NCI-H510A treated with DMSO at 0.1 percent for 48 hours (cell line): ENCODE data around the gene BRSK2.

Experiments used
- DNase-seq: peaks from one replicate; lab custom pipeline; 2025; lab: John Stamatoyannopoulos, UW

The BRSK2 gene

DNA sequence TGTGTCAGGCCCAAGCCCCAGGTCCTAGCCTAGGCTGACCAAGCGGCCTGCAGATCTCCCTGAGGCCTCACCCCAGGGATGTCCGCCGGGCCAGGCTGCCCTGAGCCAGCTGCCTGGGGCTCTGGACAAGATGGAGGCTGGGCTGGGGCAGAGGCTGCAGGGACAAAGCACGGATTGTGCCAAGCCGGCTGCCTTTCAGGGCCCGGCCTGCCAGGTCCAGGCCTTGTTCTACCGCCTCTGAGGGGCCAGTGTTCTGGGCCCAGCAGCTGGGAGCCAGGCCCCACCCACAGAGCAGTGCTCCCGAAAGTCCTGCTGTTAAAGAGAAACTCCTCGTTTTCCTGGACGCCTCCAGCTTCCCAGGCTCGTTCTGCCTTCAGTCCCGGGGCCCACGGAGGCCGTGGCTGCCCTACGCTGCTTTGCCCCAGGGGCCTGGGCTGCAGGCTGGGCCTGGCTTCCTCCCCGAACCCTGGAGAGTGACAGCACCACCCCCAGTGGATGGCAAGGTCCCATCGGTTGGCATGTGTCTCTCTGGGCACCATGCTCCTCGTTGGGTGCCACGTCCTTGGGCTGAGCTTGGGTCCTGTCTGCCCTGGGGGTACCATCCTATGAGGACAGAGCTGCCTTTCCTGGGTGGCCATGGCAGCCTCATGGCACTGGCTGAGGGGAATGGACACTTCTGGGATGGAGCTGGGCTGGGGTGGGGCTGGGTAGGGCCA lies 7.6 kb downstream of the BRSK2 start:
- no peak for DNase-seq

DNA sequence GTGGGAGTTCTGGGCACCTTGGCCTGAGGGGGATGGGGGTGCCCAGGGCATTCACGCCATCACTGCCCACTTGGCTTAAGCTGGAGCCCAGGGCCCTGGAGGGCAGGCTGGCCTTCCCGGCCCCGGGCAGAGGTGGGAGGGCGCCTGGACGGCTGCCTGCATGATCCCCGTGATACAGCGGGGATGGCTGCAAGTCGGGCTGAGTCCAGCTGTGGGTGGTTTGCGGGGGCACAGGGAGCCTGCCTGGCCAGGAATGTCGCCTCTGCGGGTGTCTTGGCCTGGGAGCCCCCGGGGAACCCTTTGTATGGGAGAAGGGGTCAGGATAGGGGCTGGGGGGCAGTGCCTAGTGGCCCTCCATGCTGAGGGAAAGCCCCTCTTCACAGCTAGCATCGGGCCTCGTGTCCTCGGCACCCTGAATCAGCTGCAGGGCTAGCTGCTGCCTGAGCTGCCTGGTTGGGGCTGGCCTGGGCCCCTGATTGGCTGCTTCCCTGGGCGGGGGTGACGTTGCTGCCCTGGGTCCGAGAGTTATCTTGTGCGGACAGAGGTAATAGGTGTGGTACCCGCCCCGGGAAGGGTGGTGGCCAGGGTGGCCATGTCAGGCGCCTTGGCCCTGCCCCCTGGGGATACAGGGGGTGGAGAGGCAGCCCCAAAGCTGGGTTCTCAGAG lies 8.3 kb downstream of the BRSK2 start:
- no peak for DNase-seq

DNA sequence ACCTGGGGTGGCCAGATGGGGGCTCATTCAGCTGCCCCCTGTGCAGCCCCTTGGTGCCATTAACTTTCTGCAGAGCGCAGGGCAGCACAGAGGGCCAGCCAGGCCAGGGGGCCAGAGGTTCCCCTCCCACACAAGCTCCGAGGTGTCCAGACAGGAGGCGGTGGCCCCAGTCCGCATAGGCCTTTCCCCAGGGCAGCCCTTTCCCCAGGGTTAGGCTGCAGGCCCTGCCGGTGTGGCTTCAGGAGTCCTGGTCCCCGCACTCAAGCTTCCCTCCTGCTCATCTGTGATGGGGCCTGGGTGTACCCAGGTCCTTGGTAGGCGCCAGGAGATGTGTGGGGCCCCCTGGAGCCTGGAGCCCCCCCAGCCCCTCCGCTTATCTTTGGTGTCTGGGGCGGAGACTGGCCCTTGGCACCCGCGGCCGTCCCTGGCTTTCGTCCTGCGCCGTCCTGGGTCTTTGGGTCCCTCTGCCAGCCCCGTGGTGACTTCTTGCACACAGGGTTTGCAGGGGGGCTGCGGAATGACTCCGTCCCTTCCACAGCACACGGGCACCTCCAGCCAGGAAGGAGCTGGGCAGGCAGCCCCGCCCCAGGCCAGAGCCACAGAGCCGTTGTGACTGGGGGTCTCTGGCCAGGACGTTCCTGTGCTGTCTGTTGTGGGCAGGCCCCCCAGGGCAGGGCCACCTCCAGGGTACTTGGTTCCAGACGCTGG lies 8.9 kb downstream of the BRSK2 start:
- DNase-seq: no peak

DNA sequence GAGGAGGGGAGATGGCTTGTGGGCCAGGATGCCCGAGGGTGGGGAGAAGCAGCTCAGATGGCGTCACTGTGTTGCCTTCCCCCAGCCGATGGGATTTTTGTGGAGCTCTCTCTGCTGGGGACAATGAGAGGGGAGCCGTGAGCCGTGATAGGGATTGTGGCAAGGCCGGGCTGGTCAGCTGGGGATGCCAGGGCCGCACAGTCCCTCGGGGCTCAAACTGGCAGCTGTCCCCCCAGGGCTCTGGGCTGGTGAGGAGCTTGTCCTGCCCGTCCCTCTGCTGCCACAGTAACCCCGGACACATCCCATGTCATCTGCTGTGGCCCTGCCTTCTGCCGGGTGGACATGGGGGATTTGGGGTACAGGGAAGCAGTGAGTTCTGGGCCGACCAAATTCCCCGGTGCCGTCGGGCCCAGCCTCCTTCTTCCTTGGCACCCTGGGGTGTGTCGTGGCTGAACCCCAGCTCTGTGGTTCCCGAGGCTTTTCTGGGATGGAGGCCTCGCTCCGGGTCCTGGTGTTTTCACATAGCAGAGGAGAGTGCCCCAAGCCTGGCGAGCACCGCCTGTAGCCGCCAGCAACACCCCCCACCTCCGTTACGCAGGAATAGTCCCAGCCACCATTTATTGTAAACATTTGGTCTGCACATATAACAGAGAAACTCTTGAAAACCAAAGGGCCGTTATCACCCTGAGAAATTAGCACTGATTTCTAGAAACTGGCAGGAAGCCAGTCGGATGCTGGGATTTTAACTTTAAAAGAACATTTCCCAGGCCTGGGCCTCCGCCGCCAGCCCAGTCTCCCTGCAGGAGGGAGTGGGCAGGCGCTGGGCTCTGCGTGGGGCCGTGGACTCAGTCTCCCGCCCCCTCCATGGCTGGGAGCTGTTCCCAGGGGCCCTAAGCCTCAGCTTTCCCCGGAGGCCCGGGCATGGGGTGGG lies 9.9 kb downstream of the BRSK2 start:
- DNase-seq: no peak

DNA sequence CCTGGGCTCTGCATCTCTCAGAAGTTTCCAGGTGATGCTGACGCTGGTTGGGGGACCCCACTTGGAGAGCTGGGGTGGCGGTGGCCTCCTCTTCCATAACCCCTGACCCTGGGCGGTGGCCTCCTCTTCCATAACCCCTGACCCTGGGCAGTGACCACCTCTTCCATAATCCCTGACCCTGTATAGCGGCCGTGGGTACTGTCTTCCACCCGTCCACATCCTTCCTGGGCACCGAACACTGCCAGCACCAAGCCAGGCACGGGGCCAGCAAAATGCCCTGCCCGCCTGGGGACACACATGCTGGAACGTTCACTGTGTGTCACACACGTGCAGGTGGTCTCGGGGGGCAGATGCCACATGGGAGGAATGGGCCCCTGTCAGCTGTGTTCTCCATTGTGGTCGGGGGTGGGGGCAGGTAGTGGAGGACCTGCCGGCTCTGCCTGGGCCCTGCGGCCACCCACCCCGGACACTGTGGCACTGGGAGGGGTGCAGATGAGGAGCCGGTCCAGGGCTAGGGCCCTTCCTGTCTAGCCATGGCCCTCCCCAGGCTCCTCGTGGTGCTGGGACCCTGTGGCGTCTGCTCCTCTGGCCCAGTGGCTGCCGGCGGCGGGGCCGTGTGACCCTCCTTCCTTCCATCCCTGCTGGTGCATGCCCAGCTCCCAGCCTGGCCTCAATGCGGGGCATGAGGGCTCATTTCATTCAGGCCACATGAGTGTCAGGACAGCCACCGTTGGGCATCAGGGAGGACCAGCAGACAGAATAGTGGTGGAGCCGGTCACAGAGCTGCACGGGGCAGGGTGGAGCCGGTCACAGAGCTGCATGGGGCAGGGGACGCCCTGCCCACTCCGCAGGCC lies 10.8 kb downstream of the BRSK2 start:
- DNase-seq: no peak

DNA sequence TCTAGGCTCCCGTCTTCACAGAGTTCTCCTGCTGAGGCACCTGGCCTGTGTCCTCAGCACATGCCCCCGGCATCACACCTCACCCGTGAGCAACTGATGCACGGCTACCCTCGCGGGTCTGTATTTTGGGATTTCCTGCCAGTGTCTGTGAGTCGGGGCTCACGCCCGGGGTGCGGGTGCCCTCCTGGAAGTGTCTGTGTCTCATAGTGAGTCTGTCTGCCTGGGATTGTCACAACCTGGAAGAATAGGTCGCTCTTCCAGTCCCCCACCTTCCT lies 11.4 kb downstream of the BRSK2 start:
- no peak for DNase-seq

DNA sequence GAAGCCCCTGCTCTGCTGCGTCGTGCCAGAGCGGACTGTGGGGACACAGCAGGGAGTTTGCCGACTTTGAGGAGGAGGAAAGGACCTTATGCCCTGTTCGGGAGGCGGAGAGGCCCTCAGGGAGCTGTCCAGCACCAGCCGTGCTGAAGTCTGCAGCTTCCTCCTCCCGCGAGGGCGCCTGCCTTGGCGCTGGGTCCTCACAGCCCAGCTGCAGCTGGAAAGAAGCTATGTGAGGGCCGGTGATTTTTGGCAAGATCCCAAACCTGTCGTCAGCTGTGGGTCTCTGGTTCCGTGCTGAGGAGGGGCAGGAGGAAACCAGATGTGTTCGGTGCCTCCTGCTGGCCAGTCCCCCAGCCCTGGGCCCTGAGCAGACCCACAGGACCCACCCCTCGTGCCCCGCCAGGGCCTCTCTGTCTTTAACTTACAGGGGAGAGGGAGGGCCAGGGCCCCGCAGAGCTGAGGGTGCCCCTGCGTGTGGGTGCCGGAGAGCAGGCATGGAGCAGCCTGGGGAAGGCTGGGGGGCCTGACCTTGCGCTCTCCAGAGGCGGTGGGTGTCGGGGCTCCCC lies 12.0 kb downstream of the BRSK2 start:
- no peak for DNase-seq

DNA sequence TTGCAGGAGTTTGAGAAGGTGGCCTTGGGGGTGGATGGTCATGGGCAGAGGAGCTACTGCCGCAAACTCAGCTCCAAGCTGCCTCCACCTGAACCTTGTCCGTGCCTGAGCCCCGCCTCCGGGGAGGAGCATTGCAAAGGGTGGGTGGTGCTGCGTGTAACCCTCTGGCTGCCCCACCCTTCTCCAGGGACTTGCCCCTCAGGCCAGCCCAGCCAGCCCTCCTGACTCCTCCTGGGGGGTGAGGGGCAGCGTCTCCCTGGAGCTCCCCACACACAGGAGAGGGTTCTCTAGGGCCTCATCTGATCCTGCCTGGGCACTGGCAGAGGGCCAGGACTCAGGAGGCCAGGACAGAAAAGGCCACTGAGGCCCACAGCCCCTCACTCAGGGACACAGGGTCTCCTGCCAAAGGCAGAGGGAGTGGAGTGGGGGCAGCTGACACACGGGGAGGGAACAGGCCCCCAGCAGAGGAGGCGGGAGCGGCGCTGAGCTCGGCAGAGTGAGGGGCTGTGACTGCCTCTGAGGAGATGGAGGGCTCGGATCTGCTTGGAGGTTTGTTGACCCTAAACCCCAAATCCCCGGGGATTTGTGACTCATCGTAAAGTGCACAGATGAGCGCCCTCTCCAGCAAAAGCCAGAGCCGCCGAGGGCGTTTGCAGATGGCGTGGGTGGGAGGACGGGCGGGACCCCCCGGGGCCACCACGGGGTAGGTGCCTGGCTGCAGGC lies 12.8 kb downstream of the BRSK2 start:
- DNase-seq: no peak

DNA sequence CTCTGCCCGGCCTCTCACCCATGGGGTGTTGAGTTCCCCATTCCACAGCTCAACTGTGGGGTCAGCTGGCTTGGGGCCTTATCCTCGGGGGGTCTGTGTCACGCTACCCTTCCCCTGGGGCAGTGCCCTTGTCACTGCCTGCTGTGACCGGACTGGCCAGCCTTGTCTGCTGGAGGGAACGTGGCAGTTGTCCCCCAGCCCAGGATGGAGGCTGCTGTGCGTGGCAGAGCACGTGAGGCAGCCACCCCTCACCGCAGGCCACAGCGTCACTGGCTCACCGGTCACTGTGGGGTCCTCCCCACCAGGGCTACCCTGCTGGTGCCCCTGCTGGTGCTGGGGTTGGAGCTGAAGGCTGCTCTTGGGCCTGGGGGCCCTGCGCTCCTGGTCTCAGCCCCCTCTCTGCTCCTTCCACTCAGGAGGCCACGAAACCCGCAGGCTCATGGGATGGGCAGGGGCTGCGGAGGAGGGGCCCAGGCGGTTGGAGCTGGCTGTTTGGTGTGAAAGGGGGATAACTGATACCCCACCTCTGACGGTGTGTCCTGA lies 13.4 kb downstream of the BRSK2 start:
- no peak for DNase-seq

DNA sequence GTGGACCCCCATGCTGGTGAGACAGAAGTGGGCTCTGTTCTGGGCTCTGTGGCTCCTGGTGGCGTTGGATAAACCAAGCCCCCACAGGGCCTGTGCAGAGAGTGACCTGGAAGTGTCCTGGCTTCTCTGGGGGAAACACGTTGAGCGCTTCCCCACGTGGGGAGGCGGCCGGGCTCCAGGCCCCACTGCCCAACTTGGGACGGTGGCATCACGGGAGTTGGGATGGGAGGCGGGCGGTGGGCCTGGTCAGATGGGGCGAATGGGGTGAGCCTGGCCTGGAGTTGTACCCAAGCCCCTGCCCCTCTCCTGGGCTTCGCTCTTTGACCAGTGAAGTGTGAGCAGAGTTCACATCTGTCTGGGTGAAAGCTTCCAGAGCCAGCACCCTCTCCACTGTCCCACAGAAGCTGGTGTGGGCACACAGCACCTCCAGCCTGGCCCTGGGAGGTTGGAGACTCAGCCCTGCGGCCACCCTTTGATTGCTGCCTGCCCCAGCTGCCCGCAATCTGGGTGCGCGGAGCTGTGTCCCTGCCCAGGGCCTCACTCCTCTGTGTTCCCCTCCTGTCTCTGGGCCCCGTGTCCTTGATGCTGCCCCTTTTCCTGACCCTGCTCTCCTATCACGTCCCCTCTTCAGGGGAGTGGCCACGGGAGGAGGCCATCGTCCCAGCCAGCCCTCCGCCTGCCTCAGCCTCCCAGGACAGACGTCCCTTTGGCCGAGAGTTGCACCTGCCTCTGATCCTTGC lies 14.2 kb downstream of the BRSK2 start:
- no peak for DNase-seq

DNA sequence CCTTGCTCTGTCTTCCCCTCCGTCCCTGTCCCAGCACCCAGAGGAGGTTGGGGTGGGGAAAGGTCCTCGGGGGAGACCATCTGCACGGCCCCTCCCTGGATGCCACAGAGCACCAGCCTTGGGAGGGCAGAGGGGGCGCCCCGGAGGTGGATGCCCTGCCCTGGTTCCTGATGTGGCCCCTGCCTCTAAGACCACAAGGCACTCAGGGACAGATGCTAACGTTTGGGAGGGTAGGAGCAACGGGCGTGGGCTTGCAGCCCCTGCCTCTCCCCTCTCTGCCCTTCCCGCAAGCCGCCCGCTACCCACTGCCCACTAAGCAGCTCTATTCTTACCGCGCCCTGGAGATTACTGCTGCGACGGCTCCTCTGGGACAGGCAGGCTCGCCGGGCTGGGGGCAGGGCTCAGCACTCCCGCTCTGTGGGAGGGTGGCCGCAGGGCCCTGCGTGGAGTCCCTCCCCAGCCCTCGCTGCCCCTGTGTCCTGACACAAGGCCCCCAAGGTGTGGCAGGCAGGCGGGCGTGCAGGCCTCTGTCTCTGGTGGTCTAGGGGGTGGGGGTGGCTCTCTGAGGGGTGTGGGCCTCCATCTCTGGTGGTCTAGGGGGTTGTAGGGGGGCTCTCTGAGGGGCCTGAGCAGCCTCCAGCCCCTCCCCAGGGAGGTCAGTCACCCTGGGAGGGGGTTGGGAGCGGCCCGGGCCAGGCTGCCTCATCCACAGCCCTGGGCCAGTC lies 14.9 kb downstream of the BRSK2 start:
- no peak for DNase-seq

DNA sequence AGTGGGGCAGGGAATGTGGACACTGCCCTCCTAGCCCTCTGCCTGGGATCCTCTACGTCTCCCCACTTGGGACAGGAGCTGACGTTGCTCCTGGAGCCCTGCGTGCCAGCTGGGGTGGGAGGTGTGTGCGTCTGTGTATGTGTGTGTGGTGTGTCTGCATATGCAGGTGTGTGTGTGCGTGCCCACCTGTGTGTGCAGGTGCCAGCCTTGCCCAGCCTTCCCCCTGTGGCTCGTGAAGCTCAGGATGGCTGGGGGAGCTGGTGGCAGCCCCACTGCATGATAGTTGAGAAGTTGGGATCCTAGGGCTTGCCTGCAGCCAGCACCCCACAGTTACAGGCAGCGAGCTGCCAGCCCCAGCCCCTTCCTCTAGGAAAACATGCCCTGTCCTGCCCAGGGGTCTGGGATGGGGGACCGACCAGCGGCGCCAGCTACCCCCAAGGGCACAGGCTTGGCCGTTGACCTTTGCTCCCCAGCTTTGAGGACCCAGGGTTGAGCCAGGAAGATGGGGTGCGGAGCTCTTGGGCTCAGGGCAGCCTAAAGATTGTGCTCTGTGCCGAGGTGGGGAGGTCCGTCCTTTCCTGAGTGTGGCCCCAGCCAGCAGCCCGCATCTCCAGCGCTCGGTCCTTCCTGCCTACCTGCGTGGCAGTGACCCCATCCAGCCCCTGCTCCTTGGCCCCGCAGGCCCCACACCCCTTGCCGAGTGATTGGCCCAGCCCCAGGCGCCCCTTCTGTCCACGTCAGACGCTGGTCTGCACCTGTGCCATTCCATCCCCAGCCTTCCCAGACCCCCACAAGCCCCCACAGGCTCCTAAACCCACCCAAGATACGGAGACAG lies 15.7 kb downstream of the BRSK2 start:
- no peak for DNase-seq

DNA sequence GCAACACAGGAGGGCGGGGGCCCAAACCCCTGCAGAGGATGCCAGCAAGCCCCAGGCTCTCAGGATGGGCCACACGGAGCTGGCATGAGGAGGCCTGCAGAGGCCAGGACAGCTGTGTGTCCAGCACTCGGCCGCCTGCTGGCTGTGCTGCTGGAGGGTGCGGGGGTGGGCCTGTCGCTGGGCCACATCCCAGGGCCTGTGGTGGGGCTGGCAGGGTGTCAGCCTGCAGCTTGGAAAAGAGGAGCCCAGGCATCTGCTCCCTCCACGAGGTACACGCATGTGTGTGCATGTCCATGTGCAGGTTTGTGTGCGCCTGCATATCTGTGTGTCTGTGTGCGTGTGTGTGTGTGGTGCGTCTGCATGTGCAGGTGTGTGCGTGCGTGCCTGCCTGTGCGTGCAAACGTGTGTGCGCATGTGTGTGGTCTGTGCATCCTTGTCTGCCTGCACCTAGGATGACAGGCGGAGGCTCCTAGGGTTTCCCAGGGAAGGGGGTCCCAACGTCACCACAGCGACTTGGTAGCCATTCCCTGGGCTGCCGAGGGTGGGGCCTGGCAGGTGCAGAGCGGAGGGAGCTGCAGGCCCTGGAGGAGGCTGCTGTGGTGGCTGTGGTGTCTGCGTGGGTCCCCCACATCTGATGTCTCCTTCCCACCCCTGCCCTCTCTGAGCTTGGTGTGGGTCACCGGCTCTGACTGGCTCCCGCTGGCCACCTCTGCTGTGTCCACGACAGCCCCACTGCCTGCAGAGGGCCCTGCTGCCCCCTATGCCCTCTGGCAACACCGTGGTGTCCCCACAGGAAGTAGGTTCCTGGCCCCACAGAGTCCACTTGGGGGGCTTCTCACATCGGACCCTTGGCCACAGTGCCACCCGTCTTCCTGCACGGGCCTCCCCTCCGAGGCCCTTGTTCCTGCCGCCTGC lies 17.1 kb downstream of the BRSK2 start:
- no peak for DNase-seq

DNA sequence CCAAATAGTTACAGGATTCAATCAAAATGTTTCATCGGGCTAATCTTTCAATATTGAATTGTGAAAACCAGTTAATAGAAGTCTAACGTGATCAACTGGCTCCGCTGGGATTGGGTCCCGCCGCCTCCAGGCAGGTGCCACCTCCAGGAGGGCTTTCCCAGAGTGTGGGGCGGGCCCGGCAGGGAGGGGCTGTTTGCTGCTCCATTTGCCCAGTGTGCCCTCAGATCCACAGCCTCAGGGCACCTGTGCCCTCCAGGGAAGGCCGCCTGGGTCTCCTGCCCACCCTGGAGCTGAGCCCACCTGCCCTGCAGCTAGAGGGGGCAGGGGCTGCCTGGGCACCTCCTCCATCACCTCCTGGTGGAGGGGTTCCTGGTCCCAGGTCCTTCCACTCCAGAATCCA lies 17.9 kb downstream of the BRSK2 start:
- DNase-seq: no peak

DNA sequence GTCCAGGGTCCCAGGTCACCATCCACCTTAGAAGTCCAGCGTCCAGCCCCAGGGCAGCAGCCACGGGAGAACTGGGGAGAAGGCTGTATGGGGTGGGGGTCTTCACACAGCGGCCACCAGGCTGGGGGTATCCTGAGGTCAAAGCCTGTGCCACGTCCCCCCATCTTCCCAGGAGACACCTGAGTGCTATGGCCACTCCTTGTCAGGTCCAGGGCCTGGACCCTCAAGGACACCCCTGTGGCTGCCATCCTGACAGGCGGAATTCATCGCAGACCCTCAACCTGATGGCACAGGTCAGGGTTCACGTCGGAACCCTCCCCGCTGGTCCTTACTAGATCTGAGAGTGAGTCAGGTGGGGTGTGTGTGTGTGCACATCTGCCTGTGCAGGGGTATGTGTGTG lies 18.6 kb downstream of the BRSK2 start:
- no peak for DNase-seq

DNA sequence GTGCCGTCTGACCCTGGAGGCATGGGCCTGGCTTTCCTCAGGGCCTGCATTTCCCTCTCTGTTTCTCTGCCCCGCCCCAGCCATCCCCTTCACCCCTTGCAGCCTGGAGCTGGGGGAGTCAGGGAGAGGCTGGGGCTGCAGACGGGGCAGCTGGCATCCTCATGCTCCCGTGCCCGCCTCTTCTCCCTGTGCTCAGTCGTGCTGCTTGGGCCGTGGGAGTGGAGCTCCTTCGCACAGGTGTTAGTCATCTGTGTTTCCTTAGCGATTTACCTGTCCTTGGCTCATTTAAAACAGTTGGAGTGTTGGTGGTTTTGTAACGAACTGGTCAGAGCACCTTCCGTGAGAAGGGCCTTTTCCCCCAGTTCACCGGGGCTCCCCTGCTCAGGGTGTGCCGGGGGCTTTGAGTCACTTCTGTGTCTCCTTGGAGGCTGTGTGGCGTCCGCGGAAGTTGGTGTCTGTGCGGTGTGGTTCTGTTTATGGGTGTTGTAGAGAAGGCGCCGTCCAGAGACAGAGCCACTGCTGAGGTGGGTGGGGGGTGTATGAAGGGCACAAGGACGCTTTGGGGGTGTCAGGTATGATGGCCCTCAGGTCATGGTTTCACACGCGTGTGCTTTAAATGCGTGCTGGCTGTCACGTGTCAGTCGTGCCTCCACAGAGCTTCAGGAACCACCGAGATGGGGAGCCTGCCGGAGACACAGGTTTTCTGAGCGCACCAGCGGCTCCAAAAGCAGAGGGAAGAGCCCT lies 19.5 kb downstream of the BRSK2 start:
- no peak for DNase-seq
